HEK293T (cell line): ENCODE data around the gene PLXNB3.

Experiments used
- CTCF ChIA-PET: fragments of 350-600 bp; formaldehyde crosslinking; extraction: SDS; loops from one replicate; lab custom pipeline; 2021; ENCODE audit warnings: antibody characterized with exemption, inconsistent platforms; lab: Yijun Ruan, JAX
- POLR2A ChIA-PET: fragments of 350-600 bp; formaldehyde crosslinking; extraction: SDS; loops from one replicate; lab custom pipeline; 2020; ENCODE audit warnings: antibody characterized with exemption, inconsistent platforms; lab: Yijun Ruan, JAX
- DNase-seq: peaks from one replicate; pipeline ENCODE4 v3.0.0; 2012; ENCODE audit warnings: mixed read lengths; ENCODE audit errors: extremely low spot score
- ARNT ChIP-seq: fragments of 450-650 bp; IDR thresholded peaks from 2 replicates; pipeline ENCODE4 v1.6.1; 2017; ENCODE audit warnings: mild to moderate bottlenecking
- BHLHE40 ChIP-seq: fragments of 450-650 bp; IDR thresholded peaks from 2 replicates; pipeline ENCODE4 v1.6.1; 2016; ENCODE audit warnings: mild to moderate bottlenecking, moderate library complexity, borderline replicate concordance
- CTBP1 ChIP-seq: fragments of 450-650 bp; IDR thresholded peaks from 2 replicates; pipeline ENCODE4 v1.6.1; 2016; ENCODE audit warnings: borderline replicate concordance
- ELF4 ChIP-seq: fragments of 450-650 bp; IDR thresholded peaks from 2 replicates; pipeline ENCODE4 v1.6.1; 2017; ENCODE audit warnings: antibody characterized with exemption
- FOXA1 ChIP-seq: fragments of 450-650 bp; IDR thresholded peaks from 2 replicates; pipeline ENCODE4 v1.6.1; 2016; ENCODE audit warnings: mild to moderate bottlenecking
- FOXK2 ChIP-seq: fragments of 450-650 bp; IDR thresholded peaks from 2 replicates; pipeline ENCODE4 v1.6.1; 2016; ENCODE audit warnings: mild to moderate bottlenecking
- FOXM1 ChIP-seq: fragments of 450-650 bp; IDR thresholded peaks from 2 replicates; pipeline ENCODE4 v1.6.1; 2017; ENCODE audit warnings: mild to moderate bottlenecking, borderline replicate concordance
- HDGF ChIP-seq: fragments of 450-650 bp; IDR thresholded peaks from 2 replicates; pipeline ENCODE4 v1.6.1; 2017; ENCODE audit warnings: antibody characterized with exemption, borderline replicate concordance
- L3MBTL2 ChIP-seq: fragments of 450-650 bp; conservative IDR thresholded peaks from 2 replicates; pipeline ENCODE4 v1.6.1; 2016; ENCODE audit warnings: mild to moderate bottlenecking
- LEF1 ChIP-seq: fragments of 450-650 bp; IDR thresholded peaks from 2 replicates; pipeline ENCODE4 v1.6.1; 2017; ENCODE audit warnings: mild to moderate bottlenecking, borderline replicate concordance
- NFRKB ChIP-seq: fragments of 450-650 bp; IDR thresholded peaks from 2 replicates; pipeline ENCODE4 v1.6.1; 2016; ENCODE audit warnings: mild to moderate bottlenecking, moderate library complexity
- SP1 ChIP-seq: fragments of 450-650 bp; IDR thresholded peaks from 2 replicates; pipeline ENCODE4 v1.6.1; 2017
- SUZ12 ChIP-seq: fragments of 450-650 bp; IDR thresholded peaks from 2 replicates; pipeline ENCODE4 v1.6.1; 2016; ENCODE audit warnings: mild to moderate bottlenecking
- TARDBP ChIP-seq: fragments of 450-650 bp; IDR thresholded peaks from 2 replicates; pipeline ENCODE4 v1.6.1; 2016
- ZNF384 ChIP-seq: fragments of 450-650 bp; IDR thresholded peaks from 2 replicates; pipeline ENCODE4 v1.6.1; 2016
- TF ChIP-seq, protein P1 (sequence below): fragments of 450-650 bp; IDR thresholded peaks from 2 replicates; pipeline ENCODE4 v1.6.1; 2016

PLXNB3 gene

GRCh38 chrX:153767674-153768055, 3.6 kb downstream of the PLXNB3 start:
- CTCF ChIA-PET, result interaction anchor here (1.0 kb wide), 1 partner anchor 155 kb away, joined by 3 read pairs; no protein-coding TSS in a partner anchor
- POLR2A ChIA-PET, result interaction anchor here (0.9 to 2.2 kb wide), 2 partner anchors 161 to 193 kb away, joined by 3 to 7 read pairs; no protein-coding TSS in a partner anchor
- no peak for DNase-seq
- TF ChIP-seq, protein P1, sequence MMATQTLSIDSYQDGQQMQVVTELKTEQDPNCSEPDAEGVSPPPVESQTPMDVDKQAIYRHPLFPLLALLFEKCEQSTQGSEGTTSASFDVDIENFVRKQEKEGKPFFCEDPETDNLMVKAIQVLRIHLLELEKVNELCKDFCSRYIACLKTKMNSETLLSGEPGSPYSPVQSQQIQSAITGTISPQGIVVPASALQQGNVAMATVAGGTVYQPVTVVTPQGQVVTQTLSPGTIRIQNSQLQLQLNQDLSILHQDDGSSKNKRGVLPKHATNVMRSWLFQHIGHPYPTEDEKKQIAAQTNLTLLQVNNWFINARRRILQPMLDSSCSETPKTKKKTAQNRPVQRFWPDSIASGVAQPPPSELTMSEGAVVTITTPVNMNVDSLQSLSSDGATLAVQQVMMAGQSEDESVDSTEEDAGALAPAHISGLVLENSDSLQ, result no peak
- TF ChIP-seq BHLHE40 (no peak), SUZ12 (no peak), FOXK2 (no peak), FOXM1 (no peak)

DNA sequence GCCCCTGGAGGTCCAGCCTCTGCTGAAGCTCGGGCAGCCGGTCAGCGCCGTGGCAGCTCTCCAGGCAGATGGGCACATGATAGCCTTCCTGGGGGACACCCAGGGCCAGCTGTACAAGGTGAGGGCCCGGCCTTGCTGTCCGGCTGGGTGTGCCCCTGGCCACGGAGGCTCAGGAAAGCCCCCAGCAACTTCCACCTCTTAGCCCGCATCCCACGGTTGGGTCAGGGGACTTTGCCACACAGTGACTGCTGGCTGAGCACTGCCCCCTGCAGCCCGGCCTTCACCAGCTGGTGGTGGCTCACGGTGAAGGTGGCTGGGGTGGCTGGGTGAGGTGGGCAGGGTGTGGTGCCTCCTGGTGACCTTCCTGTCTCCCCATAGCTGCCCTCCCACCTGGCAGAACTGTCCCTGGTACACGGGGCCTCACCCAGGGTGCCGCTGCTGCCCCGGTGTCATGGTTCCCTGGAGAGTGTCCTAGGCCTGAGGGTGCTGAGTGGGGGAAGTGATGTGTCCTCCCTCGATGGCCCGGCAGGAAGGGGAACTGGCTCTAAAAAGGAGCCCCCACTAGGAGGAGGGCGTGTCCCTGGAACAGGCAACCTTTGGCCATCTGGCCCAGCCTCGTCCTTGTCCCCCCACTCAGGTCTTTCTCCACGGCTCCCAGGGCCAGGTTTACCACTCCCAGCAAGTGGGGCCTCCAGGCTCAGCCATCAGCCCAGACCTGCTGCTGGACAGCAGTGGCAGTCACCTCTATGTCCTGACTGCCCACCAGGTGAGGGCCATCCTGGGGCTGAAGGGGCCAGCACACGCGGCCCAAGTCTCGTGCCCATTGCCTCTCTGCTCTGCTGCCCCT, 4.5 kb downstream of the PLXNB3 start:
- TF ChIP-seq ARNT (no peak), ELF4 (no peak), SP1 (no peak), FOXA1 (no peak), NFRKB (no peak), L3MBTL2 (no peak), BHLHE40 (no peak)
- ChIA-PET POLR2A (no interaction called here), CTCF (no interaction called here)
- no peak for DNase-seq

GRCh38 chrX:153769158-153769864, 5.3 kb downstream of the PLXNB3 start:
- DNase-seq, result no peak
- TF ChIP-seq FOXA1, result no peak
- TF ChIP-seq L3MBTL2, result no peak
- TF ChIP-seq SUZ12, result no peak
- TF ChIP-seq NFRKB, result no peak
- no peak for TF ChIP-seq ARNT
- no peak for TF ChIP-seq ELF4
- TF ChIP-seq, protein P1, result no peak
- no peak for TF ChIP-seq FOXM1
- TF ChIP-seq SP1, result no peak
- no peak for TF ChIP-seq HDGF
- CTCF ChIA-PET, result no interaction called here
- POLR2A ChIA-PET, result no interaction called here

- ChIA-PET CTCF (no interaction called here), POLR2A (no interaction called here)
- no peak for TF ChIP-seq CTBP1
- no peak for TF ChIP-seq ELF4
- no peak for TF ChIP-seq FOXK2
- TF ChIP-seq HDGF, result no peak
- no peak for TF ChIP-seq SP1
- no peak for TF ChIP-seq NFRKB
- no peak for TF ChIP-seq SUZ12
- TF ChIP-seq BHLHE40, result no peak
- no peak for TF ChIP-seq L3MBTL2
- no peak for TF ChIP-seq LEF1
- no peak for TF ChIP-seq TARDBP
- TF ChIP-seq, protein P1, result no peak
- no peak for TF ChIP-seq ZNF384
- TF ChIP-seq FOXM1, result no peak
- no peak for TF ChIP-seq FOXA1
- TF ChIP-seq ARNT, result no peak
- DNase-seq, result no peak
These were observed 6.0 kb downstream of the PLXNB3 start for GRCh38 chrX:153769865-153770600.

DNA sequence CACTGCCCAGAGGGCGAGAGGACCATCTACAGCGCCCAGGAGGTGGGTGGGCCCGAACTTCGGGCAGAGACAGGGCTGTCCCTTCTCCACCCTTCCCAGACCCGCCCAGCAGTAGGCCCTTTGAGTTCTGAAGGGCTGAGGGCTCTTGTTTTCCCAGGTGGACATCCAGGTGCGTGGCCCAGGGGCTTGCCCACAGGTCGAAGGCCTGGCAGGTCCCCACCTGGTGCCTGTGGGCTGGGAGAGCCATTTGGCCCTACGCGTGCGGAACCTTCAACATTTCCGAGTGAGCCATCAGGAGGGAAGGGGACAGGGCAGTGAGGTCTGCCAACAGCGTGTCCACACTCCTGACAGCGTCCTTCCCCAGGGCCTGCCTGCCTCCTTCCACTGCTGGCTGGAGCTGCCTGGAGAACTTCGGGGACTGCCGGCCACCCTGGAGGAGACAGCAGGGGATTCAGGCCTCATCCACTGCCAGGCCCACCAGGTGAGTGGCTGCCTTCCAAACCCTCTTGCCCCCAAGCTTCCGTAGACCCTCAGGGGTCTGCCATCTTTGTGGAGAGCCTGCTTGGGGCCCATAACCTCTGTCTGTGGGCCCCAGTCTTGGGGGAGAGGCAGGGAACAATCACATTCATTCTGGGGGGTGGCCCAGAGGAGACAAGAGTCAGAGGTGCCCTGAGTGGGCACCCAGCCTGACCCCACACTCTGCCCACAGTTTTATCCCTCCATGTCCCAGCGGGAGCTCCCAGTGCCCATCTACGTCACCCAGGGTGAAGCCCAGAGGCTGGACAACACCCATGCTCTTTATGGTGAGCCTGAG, 6.8 kb downstream of the PLXNB3 start:
- POLR2A ChIA-PET, result no interaction called here
- CTCF ChIA-PET, result no interaction called here
- DNase-seq, result no peak
- TF ChIP-seq FOXA1 (no peak), HDGF (no peak), ARNT (no peak), ZNF384 (no peak), SP1 (no peak), BHLHE40 (no peak), LEF1 (no peak), SUZ12 (no peak), ELF4 (no peak), FOXM1 (no peak), FOXK2 (no peak), TARDBP (no peak), L3MBTL2 (no peak)
- TF ChIP-seq, protein P1, result no peak
